ENCODE results near the gene POU2AF1. TPM values are rescaled to one million over a fixed set of nuclear protein-coding genes. Genes with fewer than 3 reads are reported as not detected.
A peak's percentile ranks its signal among the peaks of the same experiment; 100 is the strongest.

The POU2AF1 gene
- total and polyA plus RNA-seq, 2 of the 13 experiments (the other 11 are each of a cell fraction or from before 2014, with no cell fraction given) = 1.9 to 3.6 TPM

DNA sequence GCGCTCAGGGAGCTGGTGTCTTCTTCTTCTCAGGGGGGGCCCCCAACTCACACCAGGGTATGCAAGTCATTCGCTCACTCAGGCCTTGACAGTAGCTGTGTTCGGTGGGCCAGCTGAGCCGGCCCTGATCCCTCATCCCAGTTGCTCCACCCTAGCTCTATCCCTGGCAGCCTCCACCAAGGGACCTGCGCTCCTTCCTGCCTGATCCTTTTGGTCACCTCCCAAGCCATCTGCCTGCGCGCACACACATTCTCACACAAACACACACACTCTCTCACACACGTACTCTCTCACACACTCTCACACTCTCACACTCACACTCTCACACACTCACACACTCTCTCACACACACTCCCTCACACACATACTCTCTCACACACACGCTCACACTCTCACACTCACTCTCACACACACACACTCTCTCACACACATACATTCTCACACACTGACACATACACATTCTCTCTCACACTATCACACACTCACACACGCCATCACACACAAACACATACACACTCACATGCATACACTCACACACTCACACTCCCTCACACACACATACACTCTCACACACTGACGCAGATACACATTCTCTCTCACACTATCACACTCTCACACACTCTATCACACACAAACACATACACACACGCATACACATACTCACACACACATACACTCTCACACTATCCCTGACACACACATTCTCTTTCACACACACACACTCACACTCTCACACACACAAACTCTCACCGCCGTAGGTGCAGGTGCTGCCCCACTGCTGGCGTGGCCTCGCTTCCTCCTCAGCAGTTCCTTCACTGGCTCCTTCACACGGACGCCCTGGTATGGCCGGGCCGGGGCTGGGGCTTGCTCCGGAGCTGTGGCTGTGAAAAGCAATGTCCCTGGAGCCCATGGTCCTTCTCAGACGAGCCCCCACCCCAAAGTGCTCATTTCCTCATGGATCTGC lies 20.8 kb downstream of the POU2AF1 start (continued):
- TF ChIP-seq POLR2AphosphoS5 (IDR thresholded peaks at IDR 0.05; ENCODE audit: low read depth, low read length) (no peak), NFIC (IDR thresholded peaks at IDR 0.05; ENCODE audit: low read length) (no peak), NFE2L1 (CRISPR knock-in tag; IDR thresholded peaks at IDR 0.05; ENCODE audit: borderline replicate concordance) (no peak), ZIK1 (CRISPR knock-in tag; IDR thresholded peaks at IDR 0.05; ENCODE audit: borderline replicate concordance, low read depth) (peak; percentile 67; the same call in 1 of the 2 replicates), BRD4 (CRISPR knock-in tag; IDR thresholded peaks at IDR 0.05) (0 out of 2 replicates have a peak, but pooled peaks have one; percentile 54), NONO (IDR thresholded peaks at IDR 0.05) (no peak), NONO (CRISPR knock-in tag; conservative IDR thresholded peaks at IDR 0.05) (0 out of 2 replicates have a peak, but pooled peaks have one; percentile 11), PAF1 (CRISPR knock-in tag; IDR thresholded peaks at IDR 0.05) (no peak), RAD21 (CRISPR knock-in tag; IDR thresholded peaks at IDR 0.05) (no peak), MAFK (conservative IDR thresholded peaks at IDR 0.05 in 1 of 2, IDR thresholded peaks at IDR 0.05 in 1 of 2; ENCODE audit: low read length in 2 of 2) (no peak), ZNF772 (CRISPR knock-in tag; IDR thresholded peaks at IDR 0.05) (no peak; the same call in 1 of the 2 replicates), ZBTB38 (CRISPR knock-in tag; IDR thresholded peaks at IDR 0.05) (peak; percentile 51; the same call in 1 of the 2 replicates), ZNF839 (CRISPR knock-in tag; IDR thresholded peaks at IDR 0.05; ENCODE audit: borderline replicate concordance) (no peak), ZNF724P (CRISPR knock-in tag; IDR thresholded peaks at IDR 0.05; ENCODE audit: borderline replicate concordance) (no peak), EEA1 (CRISPR knock-in tag; IDR thresholded peaks at IDR 0.05; ENCODE audit: borderline replicate concordance) (no peak), ELF4 (CRISPR knock-in tag; IDR thresholded peaks at IDR 0.05; ENCODE audit: borderline replicate concordance) (no peak), FOXM1 (CRISPR knock-in tag; IDR thresholded peaks at IDR 0.05) (no peak), ZNF121 (CRISPR knock-in tag; IDR thresholded peaks at IDR 0.05) (no peak), ZNF207 (IDR thresholded peaks at IDR 0.05; ENCODE audit: borderline replicate concordance) (no peak), SRSF9 (IDR thresholded peaks at IDR 0.05; ENCODE audit: borderline replicate concordance, insufficient read depth, low read depth, low read length, poor library complexity, severe bottlenecking) (no peak), ZNF564 (CRISPR knock-in tag; IDR thresholded peaks at IDR 0.05) (no peak), ERF (CRISPR knock-in tag; IDR thresholded peaks at IDR 0.05) (no peak), ZNF891 (CRISPR knock-in tag; IDR thresholded peaks at IDR 0.05) (no peak), HNRNPL (IDR thresholded peaks at IDR 0.05; ENCODE audit: low read depth, low read length) (0 out of 2 replicates have a peak, but pooled peaks have one; percentile 27)
- TF ChIP-seq, protein P1, sequence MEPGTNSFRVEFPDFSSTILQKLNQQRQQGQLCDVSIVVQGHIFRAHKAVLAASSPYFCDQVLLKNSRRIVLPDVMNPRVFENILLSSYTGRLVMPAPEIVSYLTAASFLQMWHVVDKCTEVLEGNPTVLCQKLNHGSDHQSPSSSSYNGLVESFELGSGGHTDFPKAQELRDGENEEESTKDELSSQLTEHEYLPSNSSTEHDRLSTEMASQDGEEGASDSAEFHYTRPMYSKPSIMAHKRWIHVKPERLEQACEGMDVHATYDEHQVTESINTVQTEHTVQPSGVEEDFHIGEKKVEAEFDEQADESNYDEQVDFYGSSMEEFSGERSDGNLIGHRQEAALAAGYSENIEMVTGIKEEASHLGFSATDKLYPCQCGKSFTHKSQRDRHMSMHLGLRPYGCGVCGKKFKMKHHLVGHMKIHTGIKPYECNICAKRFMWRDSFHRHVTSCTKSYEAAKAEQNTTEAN (CRISPR knock-in tag; conservative IDR thresholded peaks at IDR 0.05) = peak; percentile 96
- TF ChIP-seq, protein P2, sequence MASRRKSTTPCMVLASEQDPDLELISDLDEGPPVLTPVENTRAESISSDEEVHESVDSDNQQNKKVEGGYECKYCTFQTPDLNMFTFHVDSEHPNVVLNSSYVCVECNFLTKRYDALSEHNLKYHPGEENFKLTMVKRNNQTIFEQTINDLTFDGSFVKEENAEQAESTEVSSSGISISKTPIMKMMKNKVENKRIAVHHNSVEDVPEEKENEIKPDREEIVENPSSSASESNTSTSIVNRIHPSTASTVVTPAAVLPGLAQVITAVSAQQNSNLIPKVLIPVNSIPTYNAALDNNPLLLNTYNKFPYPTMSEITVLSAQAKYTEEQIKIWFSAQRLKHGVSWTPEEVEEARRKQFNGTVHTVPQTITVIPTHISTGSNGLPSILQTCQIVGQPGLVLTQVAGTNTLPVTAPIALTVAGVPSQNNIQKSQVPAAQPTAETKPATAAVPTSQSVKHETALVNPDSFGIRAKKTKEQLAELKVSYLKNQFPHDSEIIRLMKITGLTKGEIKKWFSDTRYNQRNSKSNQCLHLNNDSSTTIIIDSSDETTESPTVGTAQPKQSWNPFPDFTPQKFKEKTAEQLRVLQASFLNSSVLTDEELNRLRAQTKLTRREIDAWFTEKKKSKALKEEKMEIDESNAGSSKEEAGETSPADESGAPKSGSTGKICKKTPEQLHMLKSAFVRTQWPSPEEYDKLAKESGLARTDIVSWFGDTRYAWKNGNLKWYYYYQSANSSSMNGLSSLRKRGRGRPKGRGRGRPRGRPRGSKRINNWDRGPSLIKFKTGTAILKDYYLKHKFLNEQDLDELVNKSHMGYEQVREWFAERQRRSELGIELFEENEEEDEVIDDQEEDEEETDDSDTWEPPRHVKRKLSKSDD (CRISPR knock-in tag; IDR thresholded peaks at IDR 0.05; ENCODE audit: low read depth) = no peak
